Measurements from ENCODE around the gene PCDH9. TPM values are rescaled to one million over a fixed set of nuclear protein-coding genes. Genes with fewer than 3 reads are reported as not detected.
"Not testable (repeated sequence)": the region's sequence is repeated elsewhere in the genome, so short reads cannot be mapped to it uniquely, and the experiment has no call there.

The PCDH9 gene
- total RNA-seq, 1 donor from 2014 or later, result 14.7 TPM

- intact Hi-C loops (cut with micrococcal nuclease), result no loop called here
- Histone ChIP-seq H3K4me1 (no peaks in the 10 kb centered on the region), H3K27ac (replicated peaks) (no peak overlapping the region), H3K4me3 (no peak overlapping the region), H3K36me3 (no peaks in the 10 kb centered on the region), H3K27me3 (ENCODE audit: low read depth) (no peaks in the 10 kb centered on the region), H3K9me3 (replicated peaks) (no peaks in the 10 kb centered on the region)
- no peak for DNase-seq
- TF ChIP-seq CTCF (IDR thresholded peaks at IDR 0.05; ENCODE audit: borderline replicate concordance), result no peak
Observed at GRCh38 chr13:66266348-66266747, 963.8 kb downstream of the PCDH9 start.

- no peaks in the 10 kb centered on the region for H3K27me3 ChIP-seq (ENCODE audit: low read depth)
- H3K27ac ChIP-seq (replicated peaks), result no peak overlapping the region
- H3K9me3 ChIP-seq (replicated peaks), result no peaks in the 10 kb centered on the region
- intact Hi-C loops (cut with micrococcal nuclease), result no loop called here
- TF ChIP-seq CTCF (IDR thresholded peaks at IDR 0.05; ENCODE audit: borderline replicate concordance), result no peak
- no peak for DNase-seq
- no peaks in the 10 kb centered on the region for H3K36me3 ChIP-seq
- H3K4me3 ChIP-seq, result no peak overlapping the region
- H3K4me1 ChIP-seq, result no peaks in the 10 kb centered on the region
Observed at GRCh38 chr13:66265371-66265770, 964.8 kb downstream of the PCDH9 start.

GRCh38 chr13:66264971-66265370, 965.2 kb downstream of the PCDH9 start:
- intact Hi-C loops (cut with micrococcal nuclease), result no loop called here
- Histone ChIP-seq H3K9me3 (replicated peaks) (no peaks in the 10 kb centered on the region), H3K36me3 (no peaks in the 10 kb centered on the region), H3K4me1 (no peaks in the 10 kb centered on the region), H3K27ac (replicated peaks) (no peak overlapping the region), H3K27me3 (ENCODE audit: low read depth) (no peaks in the 10 kb centered on the region), H3K4me3 (no peak overlapping the region)
- TF ChIP-seq CTCF (IDR thresholded peaks at IDR 0.05; ENCODE audit: borderline replicate concordance), result no peak
- no peak for DNase-seq

GRCh38 chr13:66262330-66262729, 967.8 kb downstream of the PCDH9 start:
- TF ChIP-seq CTCF (IDR thresholded peaks at IDR 0.05; ENCODE audit: borderline replicate concordance), result no peak
- no peaks in the 10 kb centered on the region for H3K27me3 ChIP-seq (ENCODE audit: low read depth)
- H3K4me3 ChIP-seq, result no peak overlapping the region
- no peaks in the 10 kb centered on the region for H3K4me1 ChIP-seq
- peaks cover 3% of the 10 kb centered on the region for H3K9me3 ChIP-seq (replicated peaks)
- intact Hi-C loops (cut with micrococcal nuclease), result no loop called here
- no peak for DNase-seq
- no peak overlapping the region for H3K27ac ChIP-seq (replicated peaks)
- H3K36me3 ChIP-seq, result no peaks in the 10 kb centered on the region

- H3K27me3 ChIP-seq (ENCODE audit: low read depth); H3K36me3 ChIP-seq; intact Hi-C loops (cut with micrococcal nuclease); H3K4me1 ChIP-seq; DNase-seq; H3K9me3 ChIP-seq (replicated peaks); H3K4me3 ChIP-seq; H3K27ac ChIP-seq (replicated peaks): not testable (repeated sequence)
Observed at GRCh38 chr13:66259426-66259825, 970.7 kb downstream of the PCDH9 start.
